ENCODE results near the gene TEAD1.
A peak's percentile ranks its signal among the peaks of the same experiment; 100 is the strongest.

The TEAD1 gene

DNA sequence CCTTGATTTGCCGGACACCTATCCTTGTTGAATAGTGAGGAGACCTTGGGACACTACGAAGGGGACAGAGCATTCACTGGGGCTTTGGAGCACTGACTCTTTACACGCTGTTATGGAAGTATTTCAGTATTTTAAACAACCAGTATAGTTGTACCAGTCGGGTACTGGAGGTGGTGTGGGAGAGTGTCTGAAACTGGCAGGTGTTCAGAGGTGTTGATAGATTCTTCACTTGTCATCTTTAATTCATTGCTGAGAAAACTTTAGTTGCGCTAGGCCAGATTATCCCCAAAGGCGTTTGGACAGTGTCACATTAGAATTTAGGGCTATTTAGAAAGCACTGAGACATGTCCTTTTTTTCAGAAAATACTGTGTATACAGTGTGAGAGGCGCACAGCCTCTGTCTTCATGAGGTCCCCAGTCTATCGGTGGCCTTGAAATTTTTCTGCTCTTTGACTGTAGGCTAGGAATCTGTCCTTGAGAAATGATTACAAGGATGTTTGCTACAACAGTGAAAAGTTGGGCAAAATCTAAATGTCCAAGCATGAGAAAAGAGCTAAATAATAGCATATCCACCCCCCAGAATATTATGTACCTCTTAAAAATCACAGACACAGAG, 69.7 kb downstream of the TEAD1 start:
- TF ChIP-seq, protein P1, sequence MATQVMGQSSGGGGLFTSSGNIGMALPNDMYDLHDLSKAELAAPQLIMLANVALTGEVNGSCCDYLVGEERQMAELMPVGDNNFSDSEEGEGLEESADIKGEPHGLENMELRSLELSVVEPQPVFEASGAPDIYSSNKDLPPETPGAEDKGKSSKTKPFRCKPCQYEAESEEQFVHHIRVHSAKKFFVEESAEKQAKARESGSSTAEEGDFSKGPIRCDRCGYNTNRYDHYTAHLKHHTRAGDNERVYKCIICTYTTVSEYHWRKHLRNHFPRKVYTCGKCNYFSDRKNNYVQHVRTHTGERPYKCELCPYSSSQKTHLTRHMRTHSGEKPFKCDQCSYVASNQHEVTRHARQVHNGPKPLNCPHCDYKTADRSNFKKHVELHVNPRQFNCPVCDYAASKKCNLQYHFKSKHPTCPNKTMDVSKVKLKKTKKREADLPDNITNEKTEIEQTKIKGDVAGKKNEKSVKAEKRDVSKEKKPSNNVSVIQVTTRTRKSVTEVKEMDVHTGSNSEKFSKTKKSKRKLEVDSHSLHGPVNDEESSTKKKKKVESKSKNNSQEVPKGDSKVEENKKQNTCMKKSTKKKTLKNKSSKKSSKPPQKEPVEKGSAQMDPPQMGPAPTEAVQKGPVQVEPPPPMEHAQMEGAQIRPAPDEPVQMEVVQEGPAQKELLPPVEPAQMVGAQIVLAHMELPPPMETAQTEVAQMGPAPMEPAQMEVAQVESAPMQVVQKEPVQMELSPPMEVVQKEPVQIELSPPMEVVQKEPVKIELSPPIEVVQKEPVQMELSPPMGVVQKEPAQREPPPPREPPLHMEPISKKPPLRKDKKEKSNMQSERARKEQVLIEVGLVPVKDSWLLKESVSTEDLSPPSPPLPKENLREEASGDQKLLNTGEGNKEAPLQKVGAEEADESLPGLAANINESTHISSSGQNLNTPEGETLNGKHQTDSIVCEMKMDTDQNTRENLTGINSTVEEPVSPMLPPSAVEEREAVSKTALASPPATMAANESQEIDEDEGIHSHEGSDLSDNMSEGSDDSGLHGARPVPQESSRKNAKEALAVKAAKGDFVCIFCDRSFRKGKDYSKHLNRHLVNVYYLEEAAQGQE (IDR thresholded peaks at IDR 0.05; ENCODE audit: insufficient read depth in 1 of 2, low read depth in 2 of 2, low read length in 2 of 2) = no peak
- TF ChIP-seq TAF1 (IDR thresholded peaks at IDR 0.05; ENCODE audit: borderline replicate concordance, insufficient read depth, low read length) = no peak
- no peak for TF ChIP-seq FOXP2 (optimal IDR thresholded peaks at IDR 0.05; ENCODE audit: borderline replicate concordance, extremely low read depth, extremely low read length, insufficient read depth)
- TF ChIP-seq SIN3A (IDR thresholded peaks at IDR 0.05; ENCODE audit: borderline replicate concordance, insufficient read depth, low read length) = no peak

DNA sequence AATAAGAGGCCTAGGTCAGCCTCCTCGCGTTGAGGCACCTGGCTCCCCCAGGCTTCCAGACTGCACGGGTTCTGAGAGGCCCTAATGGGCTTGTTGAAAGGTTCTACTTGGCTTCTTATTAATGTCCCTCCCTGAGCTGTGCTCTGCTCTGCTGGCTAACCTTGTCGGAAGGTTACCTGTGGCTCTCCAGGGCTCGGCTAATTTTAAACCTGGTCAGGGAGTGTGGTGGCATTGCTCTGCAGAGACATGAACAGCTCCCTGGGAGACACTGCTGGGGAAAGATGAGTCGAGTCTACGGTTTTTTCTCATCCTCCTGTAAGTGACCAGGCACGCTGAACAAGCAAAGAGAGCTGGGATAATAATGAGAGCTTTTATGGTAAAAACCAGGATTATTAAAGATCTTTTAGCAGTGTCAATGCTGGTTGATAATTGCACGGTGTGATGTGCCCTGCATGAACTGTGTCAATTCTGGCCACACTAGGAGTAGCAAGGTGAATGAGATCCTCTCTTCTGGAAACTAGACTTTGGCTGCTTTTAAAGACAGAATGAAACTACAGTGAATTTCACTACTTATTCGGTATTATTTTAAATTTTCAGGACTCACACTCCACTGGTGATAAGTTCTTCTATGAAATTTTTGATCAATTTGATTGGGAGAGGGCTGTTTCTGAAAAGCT, 70.7 kb downstream of the TEAD1 start:
- TF ChIP-seq TAF1 (IDR thresholded peaks at IDR 0.05; ENCODE audit: borderline replicate concordance, insufficient read depth, low read length) (no peak), POLR2AphosphoS5 (IDR thresholded peaks at IDR 0.05; ENCODE audit: low read depth, low read length) (no peak), FOXP2 (optimal IDR thresholded peaks at IDR 0.05; ENCODE audit: borderline replicate concordance, extremely low read depth, extremely low read length, insufficient read depth) (no peak), SIN3A (IDR thresholded peaks at IDR 0.05; ENCODE audit: borderline replicate concordance, insufficient read depth, low read length) (no peak)
- TF ChIP-seq, protein P1 (IDR thresholded peaks at IDR 0.05; ENCODE audit: insufficient read depth in 1 of 2, low read depth in 2 of 2, low read length in 2 of 2) = no peak

DNA sequence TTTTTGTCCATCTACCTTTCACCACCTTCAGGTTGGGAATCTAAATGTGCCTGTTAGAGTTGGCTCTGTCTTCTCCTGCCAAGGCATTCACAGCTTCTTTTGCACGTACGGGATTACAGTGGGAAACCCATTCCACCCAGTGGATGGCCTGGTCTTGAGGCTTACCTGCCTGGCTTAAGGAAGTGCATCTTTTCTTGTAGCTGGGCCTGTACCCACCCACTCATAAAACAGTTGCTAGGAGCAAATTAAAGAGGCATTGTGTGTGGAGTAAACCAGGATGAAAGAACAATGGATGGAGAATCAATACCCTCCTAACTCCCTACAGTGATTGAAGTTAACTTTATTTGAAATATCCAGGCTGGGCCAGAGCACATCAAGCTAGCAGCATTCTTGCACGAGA, 71.6 kb downstream of the TEAD1 start:
- no peak for TF ChIP-seq SIN3A (IDR thresholded peaks at IDR 0.05; ENCODE audit: borderline replicate concordance, insufficient read depth, low read length)
- TF ChIP-seq, protein P1 (IDR thresholded peaks at IDR 0.05; ENCODE audit: insufficient read depth in 1 of 2, low read depth in 2 of 2, low read length in 2 of 2) = no peak
- TF ChIP-seq POLR2AphosphoS5 (IDR thresholded peaks at IDR 0.05; ENCODE audit: low read depth, low read length) = no peak
- TF ChIP-seq FOXP2 (optimal IDR thresholded peaks at IDR 0.05; ENCODE audit: borderline replicate concordance, extremely low read depth, extremely low read length, insufficient read depth) = no peak
- no peak for TF ChIP-seq TAF1 (IDR thresholded peaks at IDR 0.05; ENCODE audit: borderline replicate concordance, insufficient read depth, low read length)

DNA sequence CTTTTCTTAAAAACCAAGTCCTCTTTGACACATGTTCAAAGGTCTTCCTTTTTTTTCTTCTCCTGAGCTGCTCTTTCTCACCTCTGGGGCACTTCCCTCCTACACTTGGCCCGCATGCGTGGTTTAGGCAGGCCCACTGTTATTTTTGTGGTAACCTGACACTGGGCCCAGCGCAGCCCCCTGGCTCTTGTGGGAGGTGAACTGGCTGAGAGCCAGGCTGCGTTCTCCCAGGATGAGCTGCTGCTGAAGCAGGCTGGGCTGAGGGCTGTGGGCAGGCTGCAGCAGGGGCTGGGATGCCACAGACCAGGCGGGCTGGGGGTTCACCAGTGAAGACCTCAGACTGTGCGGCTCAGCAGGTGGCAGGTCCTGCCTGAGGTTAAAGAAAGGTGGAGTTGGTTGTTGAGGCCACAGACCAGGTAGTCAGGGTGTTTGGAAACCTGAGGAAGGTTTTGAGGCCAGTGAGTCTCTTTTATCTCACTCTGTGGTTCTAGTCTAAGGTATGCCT, 72.4 kb downstream of the TEAD1 start:
- TF ChIP-seq, protein P1 (IDR thresholded peaks at IDR 0.05; ENCODE audit: insufficient read depth in 1 of 2, low read depth in 2 of 2, low read length in 2 of 2) = no peak
- no peak for TF ChIP-seq POLR2AphosphoS5 (IDR thresholded peaks at IDR 0.05; ENCODE audit: low read depth, low read length)
- no peak for TF ChIP-seq SIN3A (IDR thresholded peaks at IDR 0.05; ENCODE audit: borderline replicate concordance, insufficient read depth, low read length)
- peak; percentile 32 for TF ChIP-seq FOXP2 (optimal IDR thresholded peaks at IDR 0.05; ENCODE audit: borderline replicate concordance, extremely low read depth, extremely low read length, insufficient read depth)
- no peak for TF ChIP-seq TAF1 (IDR thresholded peaks at IDR 0.05; ENCODE audit: borderline replicate concordance, insufficient read depth, low read length)
